HepG2 (cell line): ENCODE data around the gene MNX1. TPM values are rescaled to one million over a fixed set of nuclear protein-coding genes. Genes with fewer than 3 reads are reported as not detected.

ENCODE experiments used
- CENPX ChIP-seq: sonication (generic); formaldehyde crosslinking; IDR thresholded peaks from 2 replicates; pipeline ENCODE4 v1.9.0; 2021; ENCODE audit warnings: mild to moderate bottlenecking, missing genetic modification reagents, moderate library complexity
- FOXJ3 ChIP-seq: sonication (generic); formaldehyde crosslinking; IDR thresholded peaks from 2 replicates; pipeline ENCODE4 v1.4.0; 2020; ENCODE audit warnings: missing genetic modification reagents, mild to moderate bottlenecking, borderline replicate concordance
- FOXO1 ChIP-seq: sonication (generic); formaldehyde crosslinking; IDR thresholded peaks from 2 replicates; pipeline ENCODE4 v1.4.0; 2020; ENCODE audit warnings: missing genetic modification reagents
- HNF1B ChIP-seq: sonication (generic); formaldehyde crosslinking; IDR thresholded peaks from 2 replicates; pipeline ENCODE4 v1.5.1; 2020; ENCODE audit warnings: mild to moderate bottlenecking, moderate library complexity, missing genetic modification reagents
- PHF20 ChIP-seq: sonication (generic); formaldehyde crosslinking; IDR thresholded peaks from 2 replicates; pipeline ENCODE4 v1.5.0; 2020; ENCODE audit warnings: mild to moderate bottlenecking, missing genetic modification reagents
- TBL1XR1 ChIP-seq: fragments of 150-350 bp; IDR thresholded peaks from 2 replicates; pipeline ENCODE4 v1.6.1; 2014; ENCODE audit warnings: borderline replicate concordance, low read length; ENCODE audit not compliant: partially characterized antibody
- TCF12 ChIP-seq, 2 experiments: fragments of 450-650 bp in 1 of 2; sonication (generic) in 1 of 2; formaldehyde crosslinking in 1 of 2; IDR thresholded peaks; 2 replicates each; pipeline versions ENCODE4 v1.6.1 to v1.8.0; 2017 to 2022; ENCODE audit warnings: antibody characterized with exemption in 1 of 2, mild to moderate bottlenecking in 1 of 2, missing genetic modification reagents in 1 of 2, moderate library complexity in 1 of 2
- ZBTB38 ChIP-seq: sonication (generic); formaldehyde crosslinking; IDR thresholded peaks from 2 replicates; pipeline ENCODE4 v1.5.1; 2020; ENCODE audit warnings: mild to moderate bottlenecking, missing genetic modification reagents
- ZBTB7B ChIP-seq: sonication (generic); formaldehyde crosslinking; IDR thresholded peaks from 2 replicates; pipeline ENCODE4 v1.4.0; 2020; ENCODE audit warnings: missing genetic modification reagents
- ZNF777 ChIP-seq: sonication (generic); formaldehyde crosslinking; IDR thresholded peaks from 2 replicates; pipeline ENCODE4 v1.4.0; 2020; ENCODE audit warnings: missing genetic modification reagents
- polyA plus RNA-seq, 8 experiments: library from polyadenylated mRNA; depleted of rRNA in 3 of 8; stranded (reverse) in 7 of 8; unstranded in 1 of 8; fragments of >200 nt; fragmentation: Illumina TruSeq in 4 of 8; extraction: Trizol in 4 of 8; gene quantifications; 2 replicates each; pipeline versions ENCODE4 v1.2.1 to v1.2.3, GENCODE V29; 2011 to 2016; ENCODE audit warnings: low read depth in 4 of 8, missing spikeins in 1 of 8, mixed read lengths in 1 of 8; ENCODE audit not compliant: insufficient read depth in 1 of 8
- total RNA-seq, 5 experiments: library from RNA; depleted of rRNA; stranded (reverse); fragments of >200 nt; fragmentation: Illumina TruSeq; extraction: Trizol; gene quantifications; 2 replicates each; pipeline ENCODE4 v1.2.3, GENCODE V29; 2016; ENCODE audit warnings: low read depth in 1 of 5

Gene MNX1
- total and polyA plus RNA-seq, 2 of the 13 experiments (the other 11 are each of a cell fraction or from before 2014, with no cell fraction given) = 0.94 to 6.1 TPM

GRCh38 chr7:156999958-157000726 lies 10.3 kb downstream of the MNX1 start (continued):
- TF ChIP-seq TCF12 (IDR thresholded peaks at IDR 0.05) (no peak), TCF12 (CRISPR knock-in tag; IDR thresholded peaks at IDR 0.05) (no peak), HNF1B (CRISPR knock-in tag) (no peak), TBL1XR1 (no peak), FOXJ3 (CRISPR knock-in tag) (no peak), FOXO1 (CRISPR knock-in tag) (no peak), PHF20 (no peak), ZBTB38 (CRISPR knock-in tag) (no peak), ZBTB7B (CRISPR knock-in tag) (no peak), ZNF777 (CRISPR knock-in tag) (0 out of 2 replicates have a peak, but pooled peaks have one; percentile 27), CENPX (CRISPR knock-in tag) (no peak)
